ENCODE measurements around the gene AP1AR. TPM values are rescaled to one million over a fixed set of nuclear protein-coding genes. Genes with fewer than 3 reads are reported as not detected.

Gene AP1AR
- total RNA-seq (10 to 100 TPM in 2 of 9 donors, 1 to 10 TPM in 7; 6.8 to 17.3 (median 9.2) TPM), polyA plus RNA-seq (10 to 100 TPM in 1 of 2 donors, 1 to 10 TPM in 1; 3.7 to 13.6 TPM)
- long read RNA-seq, donor 1, transcript AP1AR-201 (10 exons, 2,902 nt): major isoform, 27 of 37 reads
- long read RNA-seq, donor 1, partial matches to known transcripts: 3 of 37 reads
- long read RNA-seq, donor 1, other reads (novel, unspliced or antisense): 3 of 37 reads
- long read RNA-seq, donor 2, transcript AP1AR-201 (10 exons, 2,902 nt): major isoform, 10 of 12 reads
- long read RNA-seq, donor 2, partial matches to known transcripts: 1 of 12 reads
- long read RNA-seq, donor 2, other reads (novel, unspliced or antisense): 1 of 12 reads
- long read RNA-seq, donor 3, transcript AP1AR-201 (10 exons, 2,902 nt): major isoform, 38 of 51 reads
- long read RNA-seq, donor 3, partial matches to known transcripts: 2 of 51 reads
- long read RNA-seq, donor 3, other reads (novel, unspliced or antisense): 8 of 51 reads

GRCh38 chr4:112231779-112232713 is at the start of gene AP1AR:
Gene AP1AR (plus strand): TSS chr4:112231787. CDS start chr4:112232092, 305 bp downstream.
- no peaks in the 10 kb centered on the region for H3K36me3 ChIP-seq
- H3K27me3 ChIP-seq: no peaks in the 10 kb centered on the region
- H3K4me1 ChIP-seq: peaks cover 0 to 36% (median 21%) of the 10 kb centered on the region in 12 donors
- WGBS, 4 donors: 0 to 1% (median 0%) methylated on average over 35 to 70 of the region's 70 CpGs
- H3K27ac ChIP-seq: peak within 1 kb of the TSS; percentile 74 to 99 (median 94)
- ATAC-seq (peak; percentile 66 to 86 (median 80)), DNase-seq (peak; percentile 84 to 92 (median 86))
- H3K4me3 ChIP-seq: peak within 1 kb of the TSS; percentile 78 to 99 (median 90)
- TF ChIP-seq CTCF (IDR thresholded peaks at IDR 0.05): peak in 10 of 12 donors; percentile 7 to 53 (median 29)
- TF ChIP-seq POLR2A (IDR thresholded peaks at IDR 0.05): peak in 1 of 2 donors; percentile 86
- intact Hi-C loops (cut with DNase I): loop anchor here in 9 of 10 donors (1.0 to 5.0 kb wide), 10 partner anchors 55 to 150 kb away; partner anchors contain the start of genes FAM241A (in 8 of the 9), ALPK1 (in 1 of the 9) and TIFA (in 1 of the 9)
- no peaks in the 10 kb centered on the region for H3K9me3 ChIP-seq

- no peak for DNase-seq
- intact Hi-C loops (cut with DNase I): no loop called here
- Histone ChIP-seq H3K4me3 (no peak overlapping the region), H3K36me3 (peaks cover 0 to 16% (median 10%) of the 10 kb centered on the region in 9 donors), H3K27me3 (no peaks in the 10 kb centered on the region), H3K4me1 (peaks cover 0 to 21% (median 0%) of the 10 kb centered on the region in 12 donors), H3K27ac (no peak overlapping the region), H3K9me3 (no peaks in the 10 kb centered on the region)
- 79 to 84% (median 83%) methylated on average over 3 of the region's 3 CpGs for WGBS, 4 donors
- no peak for TF ChIP-seq CTCF (IDR thresholded peaks at IDR 0.05)
- ATAC-seq: no peak
These were observed 49.0 kb upstream of the AP1AR start for GRCh38 chr4:112182604-112183003.

GRCh38 chr4:112183252-112183651 is 48.3 kb upstream of the AP1AR start:
- intact Hi-C loops (cut with DNase I): no loop called here
- H3K4me1 ChIP-seq: peaks cover 0 to 21% (median 0%) of the 10 kb centered on the region in 12 donors
- H3K9me3 ChIP-seq: no peaks in the 10 kb centered on the region
- no peak for TF ChIP-seq POLR2A (IDR thresholded peaks at IDR 0.05)
- TF ChIP-seq CTCF (IDR thresholded peaks at IDR 0.05): no peak
- no peaks in the 10 kb centered on the region for H3K27me3 ChIP-seq
- no peak for ATAC-seq
- 81 to 96% (median 94%) methylated on average over 2 of the region's 2 CpGs for WGBS, 4 donors
- no peak for DNase-seq
- H3K27ac ChIP-seq: no peak overlapping the region
- H3K36me3 ChIP-seq: peaks cover 0 to 20% (median 10%) of the 10 kb centered on the region in 9 donors
- H3K4me3 ChIP-seq: no peak overlapping the region

All from heart left ventricle (tissue), 16 donors.